Right lobe of liver (tissue), 4 donors: ENCODE results near the gene FER.

Experiments used
- CTCF ChIP-seq, 4 donors: fragments of 200-600 bp in 3 of 4; fragments of 450-650 bp in 1 of 4; IDR thresholded peaks; one replicate each; pipeline versions ENCODE4 v1.5.1 to v1.8.0; 2016 to 2022; ENCODE audit warnings: antibody characterized with exemption in 4 of 4, mild to moderate bottlenecking in 2 of 4
- POLR2A ChIP-seq: fragments of 450-650 bp; IDR thresholded peaks from one replicate; pipeline ENCODE4 v1.6.1; 2017; ENCODE audit warnings: antibody characterized with exemption, mild to moderate bottlenecking
- donor health status: DM: no; HTN: no; CAD: no.
- donor health status: DM: no; HTN: no; CAD: no.
- donor health status: DM: no; HTN: yes; CAD: no.

GRCh38 chr5:108898257-108898656 lies 150.6 kb downstream of the FER start:
- no peak for TF ChIP-seq CTCF (IDR thresholded peaks at IDR 0.05)
- TF ChIP-seq POLR2A, result no peak
